Omental fat pad (tissue), 4 donors: Measurements from ENCODE around the gene RERE. TPM values are rescaled to one million over a fixed set of nuclear protein-coding genes. Genes with fewer than 3 reads are reported as not detected.

ENCODE experiments used
- ATAC-seq: fragments of 150-250 bp; one replicate; pipeline ENCODE4 v1.9.1; 2016; ENCODE audit warnings: mild to moderate bottlenecking, moderate library complexity; ENCODE audit not compliant: low FRiP score
- DNase-seq: peaks from one replicate; pipeline ENCODE4 v3.0.0-alpha.2; 2019; ENCODE audit warnings: low spot score
- CTCF ChIP-seq, 3 donors: fragments of 450-650 bp; IDR thresholded peaks; one replicate each; pipeline ENCODE4 v1.5.1; 2016 to 2017; ENCODE audit warnings: antibody characterized with exemption in 3 of 3, mild to moderate bottlenecking in 3 of 3, moderate library complexity in 2 of 3
- total RNA-seq, 4 donors: library from RNA; depleted of rRNA; stranded (reverse); fragments of >200 nt; gene quantifications; one replicate each; pipeline ENCODE4 v1.1.0, GENCODE V29; 2016

RERE gene
- total RNA-seq, 4 donors from 2014 or later: 46.3 to 117 (median 55.4) TPM

- ATAC-seq: no peak
- no peak for TF ChIP-seq CTCF (IDR thresholded peaks at IDR 0.05)
- DNase-seq: no peak
Observed at GRCh38 chr1:8815582-8816151, 1.8 kb downstream of the RERE start.

- TF ChIP-seq CTCF (IDR thresholded peaks at IDR 0.05): no peak
- DNase-seq: no peak
- no peak for ATAC-seq
Observed at GRCh38 chr1:8814865-8815264, 2.6 kb downstream of the RERE start.

GRCh38 chr1:8813991-8814390, 3.4 kb downstream of the RERE start:
- ATAC-seq: no peak
- no peak for DNase-seq
- no peak for TF ChIP-seq CTCF (IDR thresholded peaks at IDR 0.05)

GRCh38 chr1:8813016-8813763, 4.2 kb downstream of the RERE start:
- no peak for ATAC-seq
- no peak for TF ChIP-seq CTCF (IDR thresholded peaks at IDR 0.05)
- DNase-seq: no peak

- no peak for TF ChIP-seq CTCF (IDR thresholded peaks at IDR 0.05)
- ATAC-seq (no peak), DNase-seq (no peak)
Observed at GRCh38 chr1:8812081-8812480, 5.4 kb downstream of the RERE start.

GRCh38 chr1:8810987-8811386, 6.5 kb downstream of the RERE start:
- no peak for TF ChIP-seq CTCF (IDR thresholded peaks at IDR 0.05)
- no peak for ATAC-seq
- DNase-seq: no peak

GRCh38 chr1:8809342-8809736, 8.1 kb downstream of the RERE start:
- no peak for ATAC-seq
- TF ChIP-seq CTCF (IDR thresholded peaks at IDR 0.05): no peak
- no peak for DNase-seq
